Measurements from ENCODE around the gene RNF183. TPM values are rescaled to one million over a fixed set of nuclear protein-coding genes. Genes with fewer than 3 reads are reported as not detected.

Gene RNF183
- total and polyA plus RNA-seq, 2 of the 4 experiments (the other 2 are of a cell fraction): not detected

DNA sequence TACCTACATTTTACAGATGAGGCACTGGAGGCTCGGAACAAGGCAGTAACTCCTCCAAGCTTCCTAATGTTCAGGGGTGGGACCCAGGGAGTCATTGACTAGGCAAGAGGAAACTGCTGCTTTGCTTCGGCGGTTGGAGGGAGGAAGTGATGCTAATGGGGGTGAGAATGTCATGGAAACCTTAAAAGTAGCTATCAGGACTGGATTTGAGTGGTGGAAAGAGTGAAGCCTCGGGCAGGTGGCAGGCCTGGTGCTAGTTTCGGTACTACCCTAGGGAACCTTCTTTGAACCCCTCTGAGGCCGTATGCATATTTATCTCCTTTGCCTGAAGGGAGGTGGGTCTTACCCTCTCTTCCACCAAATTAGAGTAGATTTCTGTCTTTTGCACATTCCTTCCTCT lies 47.8 kb upstream of the RNF183 start:
- Histone ChIP-seq H3K9ac (ENCODE audit: low read depth, low read length) (no peak overlapping the region), H2AK9ac (replicated peaks; ENCODE audit: low read depth, low read length, poor library complexity) (no peak overlapping the region), H4K20me1 (ENCODE audit: insufficient read depth, low read length) (no peaks in the 10 kb centered on the region), H3K18ac (ENCODE audit: low read depth, low read length) (no peak overlapping the region), H2BK15ac (ENCODE audit: low read depth, low read length) (no peak overlapping the region), H3K27me3 (ENCODE audit: control insufficient read depth, insufficient read depth, low read length) (peaks cover 76% of the 10 kb centered on the region), H3K4me1 (ENCODE audit: control insufficient read depth, insufficient read depth, low read length) (no peaks in the 10 kb centered on the region), H3K56ac (ENCODE audit: extremely low read depth, insufficient read depth, low read length) (no peak overlapping the region), H3K4me3 (ENCODE audit: insufficient read depth, low read depth, low read length) (no peak overlapping the region), H2BK120ac (ENCODE audit: low read depth, low read length) (no peak overlapping the region), H2BK5ac (ENCODE audit: low read depth, low read length, poor library complexity, severe bottlenecking) (no peak overlapping the region), H4K91ac (ENCODE audit: insufficient read depth, low read depth, low read length) (no peak overlapping the region), H3K23ac (ENCODE audit: low read depth, low read length) (no peak overlapping the region), H3K4me2 (ENCODE audit: low read depth, low read length) (no peak overlapping the region), H2AFZ (replicated peaks; ENCODE audit: low read length, poor library complexity) (no peak overlapping the region), H2AK5ac (ENCODE audit: low read depth, low read length) (no peak overlapping the region), H3K36me3 (ENCODE audit: control insufficient read depth, insufficient read depth, low read length) (no peaks in the 10 kb centered on the region), H2BK20ac (ENCODE audit: low read depth, low read length) (no peak overlapping the region), H3K79me1 (ENCODE audit: low read depth in 1 of 2, low read length in 2 of 2) (no peaks in the 10 kb centered on the region), H3K9me3 (ENCODE audit: control insufficient read depth, insufficient read depth, low read length) (no peaks in the 10 kb centered on the region), H3K27ac (ENCODE audit: insufficient read depth, low read length) (no peak overlapping the region), H3K14ac (replicated peaks; ENCODE audit: low read depth, low read length) (no peak overlapping the region), H4K8ac (ENCODE audit: low read depth in 2 of 2, low read length in 2 of 2) (no peak overlapping the region), H3K9me1 (ENCODE audit: insufficient read depth, low read length) (no peaks in the 10 kb centered on the region), H3K4ac (ENCODE audit: low read depth, low read length) (no peak overlapping the region), H4K5ac (ENCODE audit: low read depth, low read length) (no peak overlapping the region)
- ATAC-seq (ENCODE audit: low read depth) (no peak), DNase-seq (no peak)
- no TSS peak for BruUV-seq (replicated peaks)
- 17% methylated on average over 2 of the region's 6 CpGs; no CpG with 5 or more reads in 1 of the 2 experiments for WGBS, 2 experiments (ENCODE audit: extremely low coverage in 2 of 2, insufficient read length in 1 of 2)
- intact Hi-C loops (cut with micrococcal nuclease): no loop called here
- in situ Hi-C loops (cut with MboI; ENCODE audit: low sequenced_read_pairs): no loop called here
- dilution Hi-C loops (cut with HindIII; ENCODE audit: low sequenced_read_pairs, unreplicated experiment): no loop called here
- TF ChIP-seq RAD21 (IDR thresholded peaks at IDR 0.05; ENCODE audit: low read length) (no peak), MXI1 (IDR thresholded peaks at IDR 0.05; ENCODE audit: borderline replicate concordance, low read depth, low read length) (no peak), SMC3 (IDR thresholded peaks at IDR 0.05; ENCODE audit: low read depth, low read length) (no peak), POLR2A (IDR thresholded peaks at IDR 0.05; ENCODE audit: low read depth, low read length) (no peak), MAFK (IDR thresholded peaks at IDR 0.05; ENCODE audit: low read depth, low read length) (no peak), FOS (IDR thresholded peaks at IDR 0.05; ENCODE audit: low read depth, low read length) (no peak), MAZ (IDR thresholded peaks at IDR 0.05; ENCODE audit: borderline replicate concordance, low read depth, low read length) (no peak), CEBPB (IDR thresholded peaks at IDR 0.05; ENCODE audit: low read depth, low read length) (no peak)
- TF ChIP-seq, protein P1, sequence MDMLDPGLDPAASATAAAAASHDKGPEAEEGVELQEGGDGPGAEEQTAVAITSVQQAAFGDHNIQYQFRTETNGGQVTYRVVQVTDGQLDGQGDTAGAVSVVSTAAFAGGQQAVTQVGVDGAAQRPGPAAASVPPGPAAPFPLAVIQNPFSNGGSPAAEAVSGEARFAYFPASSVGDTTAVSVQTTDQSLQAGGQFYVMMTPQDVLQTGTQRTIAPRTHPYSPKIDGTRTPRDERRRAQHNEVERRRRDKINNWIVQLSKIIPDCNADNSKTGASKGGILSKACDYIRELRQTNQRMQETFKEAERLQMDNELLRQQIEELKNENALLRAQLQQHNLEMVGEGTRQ (IDR thresholded peaks at IDR 0.05; ENCODE audit: low read depth, low read length): no peak
- ChIA-PET POLR2A (ENCODE audit: unreplicated experiment) (no interaction called here), CTCF (no interaction called here)
